ENCODE data around the gene PGS1. TPM values are rescaled to one million over a fixed set of nuclear protein-coding genes. Genes with fewer than 3 reads are reported as not detected.

The PGS1 gene
- total RNA-seq, 2 donors from 2014 or later: 81.6 to 101 TPM

DNA sequence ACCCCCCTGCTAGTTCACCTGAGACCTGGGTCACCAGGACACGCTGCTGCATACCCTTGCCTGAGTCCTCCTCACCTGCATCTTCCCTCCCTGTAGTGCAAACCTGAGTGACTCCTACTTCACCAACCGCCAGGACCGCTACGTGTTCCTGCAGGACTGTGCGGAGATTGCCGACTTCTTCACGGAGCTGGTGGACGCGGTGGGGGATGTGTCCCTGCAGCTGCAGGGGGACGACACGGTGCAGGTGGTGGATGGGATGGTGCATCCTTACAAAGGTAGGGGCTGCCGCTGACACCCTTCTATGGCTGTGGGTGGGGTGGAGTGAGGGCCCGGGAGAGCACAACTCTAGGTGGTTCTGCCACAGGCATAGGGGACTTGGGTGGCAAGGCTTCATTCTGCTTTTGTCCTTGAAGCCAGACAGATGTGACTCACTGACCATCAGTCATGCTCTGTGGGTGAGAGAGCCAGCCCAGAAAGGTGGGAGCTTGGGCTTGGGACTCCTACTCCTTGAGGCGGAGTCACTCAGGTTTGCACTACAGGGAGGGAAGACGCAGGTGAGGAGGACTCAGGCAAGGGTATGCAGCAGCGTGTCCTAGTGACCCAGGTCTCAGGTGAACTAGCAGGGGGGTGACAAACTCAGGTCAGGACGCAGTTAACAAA lies 22.3 kb downstream of the PGS1 start:
- Mint-ChIP-seq H3K4me3 (no peak overlapping the region), H3K27ac (no peak overlapping the region), H3K36me3 (ENCODE audit: insufficient read depth in 2 of 2) (peaks cover 19 to 38% of the 10 kb centered on the region in 2 donors), H3K4me1 (ENCODE audit: low read depth) (no peaks in the 10 kb centered on the region), H3K27me3 (ENCODE audit: low read depth) (no peaks in the 10 kb centered on the region), H3K9me3 (no peaks in the 10 kb centered on the region)
- no peak for ATAC-seq (replicated peaks in 1 of 2)
- DNase-seq: no peak

DNA sequence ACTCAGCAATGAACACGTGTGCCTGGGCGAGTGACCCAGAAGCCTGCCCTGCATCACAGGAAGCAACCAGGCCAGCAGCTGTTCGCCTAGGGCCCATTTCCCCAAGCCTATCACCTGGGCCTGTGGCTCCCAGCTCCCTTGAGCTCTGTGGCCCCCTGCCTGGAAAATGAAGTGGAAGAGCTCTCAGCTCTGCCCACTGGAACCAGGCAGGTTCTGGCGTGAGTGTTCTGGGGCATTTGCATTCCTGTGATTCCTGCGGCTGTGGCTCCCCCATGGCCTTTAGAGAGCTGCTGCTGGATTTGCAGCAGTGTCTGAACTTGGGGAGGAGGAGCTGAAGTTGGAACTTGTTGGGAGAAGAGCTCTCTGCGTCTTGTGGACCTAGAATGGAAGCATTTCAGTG lies 22.8 kb downstream of the PGS1 start:
- ATAC-seq (replicated peaks in 1 of 2) (no peak), DNase-seq (no peak)
- no peak overlapping the region for H3K27ac Mint-ChIP-seq
- H3K27me3 Mint-ChIP-seq (ENCODE audit: low read depth): no peaks in the 10 kb centered on the region
- H3K4me1 Mint-ChIP-seq (ENCODE audit: low read depth): no peaks in the 10 kb centered on the region
- peaks cover 19 to 37% of the 10 kb centered on the region in 2 donors for H3K36me3 Mint-ChIP-seq (ENCODE audit: insufficient read depth in 2 of 2)
- H3K9me3 Mint-ChIP-seq: no peaks in the 10 kb centered on the region
- no peak overlapping the region for H3K4me3 Mint-ChIP-seq

DNA sequence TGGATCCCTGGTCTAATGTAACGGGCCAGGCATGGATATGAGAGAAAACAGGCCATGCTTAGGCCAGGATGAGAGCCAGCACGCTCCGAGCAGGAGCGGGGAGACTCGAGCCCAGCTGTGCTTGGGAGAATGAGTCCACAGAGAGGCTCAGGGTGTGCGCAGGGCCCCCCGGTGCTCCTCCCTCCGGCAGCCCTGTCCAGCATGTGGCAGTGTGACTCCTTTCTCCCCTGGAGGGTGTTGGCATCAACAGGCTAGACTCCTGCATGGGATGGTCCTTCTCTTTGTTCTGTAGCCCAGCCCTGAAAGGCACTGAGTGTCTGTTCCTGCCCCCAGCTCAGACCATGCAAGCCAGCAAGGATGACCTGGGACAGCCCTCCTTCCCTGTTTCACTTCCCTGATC lies 23.4 kb downstream of the PGS1 start:
- Mint-ChIP-seq H3K4me3 (no peak overlapping the region), H3K9me3 (no peaks in the 10 kb centered on the region), H3K36me3 (ENCODE audit: insufficient read depth in 2 of 2) (peaks cover 19 to 36% of the 10 kb centered on the region in 2 donors), H3K27ac (peak overlapping the region; percentile 20), H3K4me1 (ENCODE audit: low read depth) (no peaks in the 10 kb centered on the region), H3K27me3 (ENCODE audit: low read depth) (no peaks in the 10 kb centered on the region)
- ATAC-seq (replicated peaks in 1 of 2): no peak
- no peak for DNase-seq

DNA sequence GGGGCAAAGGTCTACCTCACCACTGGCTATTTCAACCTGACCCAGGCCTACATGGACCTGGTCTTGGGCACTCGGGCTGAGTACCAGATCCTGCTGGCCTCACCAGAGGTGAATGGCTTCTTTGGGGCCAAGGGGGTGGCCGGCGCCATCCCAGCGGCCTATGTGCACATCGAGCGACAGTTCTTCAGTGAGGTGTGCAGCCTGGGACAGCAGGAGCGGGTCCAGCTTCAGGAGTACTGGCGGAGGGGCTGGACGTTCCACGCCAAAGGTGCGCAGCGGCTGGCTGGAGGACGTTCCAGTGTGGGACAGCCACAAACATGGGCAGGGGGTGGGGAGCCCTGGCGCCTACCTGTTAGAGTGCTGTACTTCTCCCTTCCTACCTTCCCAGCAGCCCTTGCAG lies 25.4 kb downstream of the PGS1 start:
- ATAC-seq (replicated peaks in 1 of 2): no peak
- no peak for DNase-seq
- Mint-ChIP-seq H3K36me3 (ENCODE audit: insufficient read depth in 2 of 2) (peaks cover 15 to 32% of the 10 kb centered on the region in 2 donors), H3K4me1 (ENCODE audit: low read depth) (peaks cover 8% of the 10 kb centered on the region), H3K4me3 (no peak overlapping the region), H3K27me3 (ENCODE audit: low read depth) (no peaks in the 10 kb centered on the region), H3K27ac (no peak overlapping the region), H3K9me3 (no peaks in the 10 kb centered on the region)

DNA sequence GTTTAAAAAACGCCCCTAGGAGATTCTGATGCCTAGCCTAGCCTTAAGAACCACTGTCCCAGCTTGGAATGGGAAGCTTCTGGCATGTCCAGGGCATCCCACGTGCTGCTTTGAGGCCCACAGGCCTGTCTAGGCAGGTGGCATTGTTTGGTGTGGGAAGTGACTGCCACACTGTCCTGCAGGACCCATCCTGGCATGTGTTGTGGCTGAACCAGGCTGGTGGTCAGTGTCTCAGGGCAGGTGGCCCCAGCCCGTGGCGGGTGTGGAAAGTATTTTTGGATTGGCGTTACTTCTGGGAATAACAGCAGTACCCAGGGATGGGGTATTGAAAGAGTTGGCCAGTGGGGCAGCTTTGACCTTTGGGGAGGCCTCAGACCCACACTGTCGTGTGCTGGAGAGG lies 27.9 kb downstream of the PGS1 start:
- H3K27ac Mint-ChIP-seq: peak overlapping the region; percentile 75
- DNase-seq (no peak), ATAC-seq (replicated peaks in 1 of 2) (no peak)
- H3K4me1 Mint-ChIP-seq (ENCODE audit: low read depth): peaks cover 24% of the 10 kb centered on the region
- no peak overlapping the region for H3K4me3 Mint-ChIP-seq
- H3K27me3 Mint-ChIP-seq (ENCODE audit: low read depth): no peaks in the 10 kb centered on the region
- peaks cover 15 to 31% of the 10 kb centered on the region in 2 donors for H3K36me3 Mint-ChIP-seq (ENCODE audit: insufficient read depth in 2 of 2)
- no peaks in the 10 kb centered on the region for H3K9me3 Mint-ChIP-seq

DNA sequence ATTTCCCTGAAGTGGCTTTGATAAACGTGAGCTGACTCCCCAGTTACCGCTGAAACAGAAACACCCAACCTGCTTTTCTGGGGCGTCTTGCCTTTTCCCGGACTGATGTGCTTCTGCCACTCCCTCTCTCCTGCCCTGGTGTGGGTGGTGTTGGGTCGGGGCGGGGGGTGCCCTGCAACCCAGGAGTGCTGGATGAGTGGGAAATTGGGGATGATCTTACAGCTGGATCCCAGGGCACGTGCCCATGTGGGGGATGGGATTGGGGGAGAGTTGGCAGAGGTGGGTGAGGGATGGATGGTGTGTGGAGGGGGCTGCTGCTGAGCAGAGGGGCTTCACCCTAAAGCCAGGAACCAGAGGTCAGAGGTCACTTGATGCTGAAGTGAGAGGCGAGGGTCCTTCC lies 28.5 kb downstream of the PGS1 start:
- H3K27me3 Mint-ChIP-seq (ENCODE audit: low read depth): no peaks in the 10 kb centered on the region
- DNase-seq (no peak), ATAC-seq (replicated peaks in 1 of 2) (no peak)
- H3K9me3 Mint-ChIP-seq: no peaks in the 10 kb centered on the region
- peaks cover 15 to 31% of the 10 kb centered on the region in 2 donors for H3K36me3 Mint-ChIP-seq (ENCODE audit: insufficient read depth in 2 of 2)
- H3K27ac Mint-ChIP-seq: peak overlapping the region; percentile 75
- H3K4me3 Mint-ChIP-seq: no peak overlapping the region
- peaks cover 29% of the 10 kb centered on the region for H3K4me1 Mint-ChIP-seq (ENCODE audit: low read depth)

DNA sequence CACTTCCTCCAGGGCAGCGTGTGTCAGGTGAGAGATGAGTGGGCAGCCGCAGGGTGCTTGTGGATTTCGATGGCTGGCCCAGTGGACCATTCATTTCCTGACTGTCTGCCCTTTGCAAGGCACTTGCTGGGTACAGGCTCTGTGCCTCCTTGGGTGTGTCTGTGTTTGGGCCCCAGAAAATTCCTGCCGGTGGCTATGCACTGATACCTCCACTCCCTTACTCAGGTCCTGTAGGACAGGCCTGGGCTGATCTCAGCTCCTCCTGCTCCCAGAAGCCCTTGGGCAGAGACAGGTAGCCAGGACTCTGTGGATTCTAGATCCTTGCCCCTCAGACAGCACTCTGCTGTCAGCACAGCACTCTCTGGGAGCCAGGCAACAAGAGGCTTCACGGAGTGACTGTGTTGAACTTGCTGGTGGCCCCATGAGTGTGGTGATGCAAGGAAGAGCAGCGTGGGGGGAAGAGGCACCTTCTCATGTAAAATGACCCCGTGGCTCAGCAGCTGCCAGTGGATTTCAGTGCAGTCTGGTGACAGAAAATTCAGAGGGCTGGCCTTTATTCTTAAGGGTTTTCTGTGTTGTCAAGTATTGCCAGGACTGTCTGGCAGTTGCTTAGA lies 29.0 kb downstream of the PGS1 start:
- Mint-ChIP-seq H3K4me3 (no peak overlapping the region), H3K9me3 (no peaks in the 10 kb centered on the region), H3K27me3 (ENCODE audit: low read depth) (no peaks in the 10 kb centered on the region), H3K36me3 (ENCODE audit: insufficient read depth in 2 of 2) (peaks cover 13 to 31% of the 10 kb centered on the region in 2 donors), H3K4me1 (ENCODE audit: low read depth) (peaks cover 35% of the 10 kb centered on the region), H3K27ac (peak overlapping the region; percentile 75)
- DNase-seq (no peak), ATAC-seq (replicated peaks in 1 of 2) (no peak)

DNA sequence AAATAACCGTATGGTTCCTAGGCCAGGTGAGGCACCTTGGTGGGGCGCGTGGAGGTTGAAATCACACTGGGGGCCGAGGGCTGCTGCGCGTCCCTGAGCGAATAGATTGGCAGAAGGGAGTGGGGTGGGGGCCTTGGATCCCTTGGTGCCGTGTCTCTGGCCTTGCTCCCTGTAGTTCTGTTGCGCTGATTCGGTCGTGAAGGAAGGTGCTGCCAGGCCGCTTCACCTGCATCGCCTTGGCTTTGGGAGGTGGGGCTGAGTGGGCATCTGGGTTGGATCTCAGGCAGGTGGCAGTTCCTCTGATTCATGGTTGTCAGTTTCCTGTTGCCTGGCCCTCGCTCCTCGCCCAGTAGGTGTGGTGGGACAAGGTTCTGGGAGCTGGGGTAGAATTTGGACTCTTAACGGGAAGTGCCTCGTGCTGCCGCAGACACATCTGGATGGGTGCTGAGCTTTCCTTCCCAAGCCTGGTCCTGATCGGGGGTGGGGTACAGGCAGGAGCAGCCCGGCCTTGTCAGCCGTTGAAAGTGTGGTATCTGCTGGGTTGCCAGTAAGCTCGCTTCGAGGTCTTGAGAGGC lies 30.1 kb downstream of the PGS1 start:
- ATAC-seq (replicated peaks in 1 of 2) (no peak), DNase-seq (no peak)
- H3K4me3 Mint-ChIP-seq: no peak overlapping the region
- H3K4me1 Mint-ChIP-seq (ENCODE audit: low read depth): peaks cover 45% of the 10 kb centered on the region
- H3K36me3 Mint-ChIP-seq (ENCODE audit: insufficient read depth in 2 of 2): peaks cover 10 to 23% of the 10 kb centered on the region in 2 donors
- H3K27me3 Mint-ChIP-seq (ENCODE audit: low read depth): no peaks in the 10 kb centered on the region
- no peaks in the 10 kb centered on the region for H3K9me3 Mint-ChIP-seq
- H3K27ac Mint-ChIP-seq: peak overlapping the region; percentile 66

DNA sequence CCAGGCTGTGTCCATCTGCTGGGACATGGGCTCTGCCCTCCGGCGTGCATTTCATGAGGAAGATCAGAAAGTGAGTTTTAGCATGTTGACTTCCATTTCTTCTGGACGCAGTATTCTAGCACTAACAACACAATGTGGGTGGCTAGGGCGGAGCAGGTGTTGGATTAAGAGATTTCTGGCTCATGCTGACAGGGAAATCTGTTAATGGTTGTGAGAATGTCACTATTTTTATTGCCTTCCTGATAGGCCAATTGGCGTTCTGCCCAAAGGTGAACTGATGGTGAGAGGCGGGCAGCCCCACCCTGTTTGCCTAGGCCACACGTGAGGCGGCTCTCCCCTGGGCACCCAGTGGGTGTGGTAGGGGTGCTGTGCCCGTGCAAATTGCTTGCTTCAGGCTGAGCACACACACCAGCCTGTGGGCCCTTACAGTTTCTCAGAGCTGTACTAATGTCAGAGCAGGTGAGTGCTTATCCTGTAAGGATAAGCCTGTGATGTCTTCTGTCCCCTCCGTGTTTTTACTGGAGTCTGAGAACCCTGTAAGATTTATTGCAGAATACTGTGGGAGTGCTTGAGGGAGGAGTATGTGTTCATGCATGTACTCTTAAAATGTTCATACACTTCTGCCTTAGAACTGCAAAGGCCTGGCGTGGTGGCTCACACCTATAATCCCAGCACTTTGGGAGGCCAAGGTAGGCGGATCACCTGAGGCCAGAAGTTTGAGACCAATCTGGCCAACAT lies 30.9 kb downstream of the PGS1 start:
- H3K27ac Mint-ChIP-seq: peak overlapping the region; percentile 66
- no peak for DNase-seq
- H3K36me3 Mint-ChIP-seq (ENCODE audit: insufficient read depth in 2 of 2): peaks cover 8 to 20% of the 10 kb centered on the region in 2 donors
- no peaks in the 10 kb centered on the region for H3K9me3 Mint-ChIP-seq
- H3K4me1 Mint-ChIP-seq (ENCODE audit: low read depth): peaks cover 53% of the 10 kb centered on the region
- no peak for ATAC-seq (replicated peaks in 1 of 2)
- H3K27me3 Mint-ChIP-seq (ENCODE audit: low read depth): no peaks in the 10 kb centered on the region
- H3K4me3 Mint-ChIP-seq: no peak overlapping the region

DNA sequence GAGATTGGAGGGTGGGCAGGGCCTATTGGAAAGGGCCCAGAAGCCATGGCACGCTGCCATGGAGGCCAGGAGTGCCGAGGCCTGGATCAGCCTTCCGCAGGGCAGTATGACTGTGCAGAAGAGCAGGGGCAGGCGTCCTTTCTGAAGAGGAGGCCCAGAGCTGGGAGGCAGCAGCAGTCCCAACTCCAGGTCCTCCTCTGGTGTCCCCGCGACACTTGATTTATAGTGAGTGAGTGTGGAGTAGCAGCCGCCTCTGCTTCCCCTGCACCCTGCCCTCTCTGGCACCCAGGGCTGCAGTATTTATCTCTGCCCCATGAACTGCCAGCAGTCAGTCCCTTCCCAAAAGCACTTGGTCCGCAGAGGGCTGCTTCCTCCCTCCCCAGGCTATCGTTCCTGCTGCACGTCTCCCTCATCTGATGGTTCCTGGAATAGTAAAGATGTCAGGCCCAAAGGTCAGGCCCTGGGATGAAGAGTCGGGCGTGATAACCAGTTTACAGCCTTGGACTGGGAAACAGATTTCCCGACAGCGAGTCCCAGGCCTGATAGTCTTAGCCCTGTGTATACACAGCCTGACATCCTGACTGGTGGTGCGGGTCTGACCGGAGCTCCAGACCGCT lies 32.9 kb downstream of the PGS1 start:
- H3K4me1 Mint-ChIP-seq (ENCODE audit: low read depth): peaks cover 71% of the 10 kb centered on the region
- ATAC-seq (replicated peaks in 1 of 2) (no peak), DNase-seq (no peak)
- H3K27me3 Mint-ChIP-seq (ENCODE audit: low read depth): no peaks in the 10 kb centered on the region
- H3K9me3 Mint-ChIP-seq: no peaks in the 10 kb centered on the region
- peaks cover 5 to 12% of the 10 kb centered on the region in 2 donors for H3K36me3 Mint-ChIP-seq (ENCODE audit: insufficient read depth in 2 of 2)
- peak overlapping the region; percentile 84 for H3K27ac Mint-ChIP-seq
- H3K4me3 Mint-ChIP-seq: no peak overlapping the region

DNA sequence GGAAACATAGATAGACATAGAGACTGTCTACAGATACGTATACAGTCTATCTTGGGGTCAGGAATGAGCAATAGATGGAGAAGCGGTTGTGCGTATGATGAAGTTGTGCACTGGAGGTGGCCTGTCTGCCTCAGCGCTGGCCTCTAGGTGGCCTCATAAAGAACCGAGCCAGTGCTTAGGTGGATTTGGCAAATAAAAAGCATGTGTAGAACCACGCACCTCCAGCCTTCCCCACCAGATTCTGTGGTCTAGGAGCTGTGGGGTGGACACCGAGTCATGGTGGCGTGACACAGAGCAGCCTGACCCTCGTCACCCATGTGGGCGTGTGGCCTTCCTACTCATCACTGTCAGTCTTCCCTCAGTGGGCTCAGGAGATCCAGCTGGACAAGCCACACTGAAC lies 34.0 kb downstream of the PGS1 start:
- peak; percentile 71 to 77 for DNase-seq
- peaks cover 8 to 16% of the 10 kb centered on the region in 2 donors for H3K36me3 Mint-ChIP-seq (ENCODE audit: insufficient read depth in 2 of 2)
- ATAC-seq (replicated peaks in 1 of 2): peak; percentile 52 to 59

DNA sequence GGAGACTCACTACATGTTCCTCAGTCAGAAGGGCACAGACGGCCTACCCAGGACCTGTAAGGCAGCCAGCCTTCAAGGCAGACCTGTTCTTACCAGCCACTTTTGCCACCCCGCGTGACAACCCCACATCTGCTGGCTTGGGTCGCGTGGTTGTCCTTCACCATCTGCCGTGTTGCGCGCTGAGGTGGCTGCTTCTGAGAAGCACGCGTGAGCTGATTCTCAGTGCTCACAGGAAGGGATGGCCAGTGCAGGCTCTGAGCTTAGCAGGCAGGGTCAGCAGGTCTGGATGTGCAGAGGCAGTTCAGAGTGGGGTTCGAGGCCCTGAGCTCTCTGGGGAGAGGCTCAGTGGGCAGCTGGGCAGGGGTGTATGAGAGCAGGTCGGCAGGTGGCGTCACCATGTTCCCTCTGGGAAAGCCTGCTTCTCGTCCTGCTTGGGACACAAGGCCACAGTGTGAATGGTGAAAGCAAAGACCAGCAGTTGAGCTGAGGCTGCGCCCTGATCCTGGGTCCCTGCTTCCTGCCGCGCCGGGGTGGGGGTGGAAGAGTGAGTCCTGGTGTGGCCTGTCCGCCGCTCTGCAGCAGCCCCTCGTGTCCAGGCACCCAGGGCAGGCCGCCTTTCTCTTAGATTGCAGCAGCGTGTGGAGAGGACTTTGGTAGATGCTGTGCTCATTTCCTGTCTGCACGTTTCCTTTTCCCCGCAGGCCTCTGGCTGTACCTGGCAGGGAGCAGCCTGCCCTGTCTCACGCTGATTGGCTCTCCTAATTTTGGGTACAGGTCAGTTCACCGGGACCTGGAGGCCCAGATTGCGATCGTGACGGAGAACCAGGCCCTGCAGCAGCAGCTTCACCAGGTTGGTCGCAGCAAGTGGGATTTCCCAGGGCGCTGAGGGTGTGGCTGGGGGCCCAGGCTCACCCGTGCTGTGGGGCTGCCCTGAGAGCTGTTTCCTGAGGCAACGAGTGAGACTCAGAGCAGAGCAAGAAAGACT lies 36.0 kb downstream of the PGS1 start:
- Mint-ChIP-seq H3K4me1 (ENCODE audit: low read depth) (peaks cover 74% of the 10 kb centered on the region), H3K36me3 (ENCODE audit: insufficient read depth in 2 of 2) (peaks cover 12 to 18% of the 10 kb centered on the region in 2 donors), H3K4me3 (peak overlapping the region; percentile 82 to 89), H3K27me3 (ENCODE audit: low read depth) (no peaks in the 10 kb centered on the region), H3K27ac (peak overlapping the region; percentile 85), H3K9me3 (no peaks in the 10 kb centered on the region)
- ATAC-seq (replicated peaks in 1 of 2) (peak; percentile 24 to 25), DNase-seq (peak; percentile 59 to 67)

More for the DNA sequence above, 34.0 kb downstream of the PGS1 start:
- Mint-ChIP-seq H3K27me3 (ENCODE audit: low read depth) (no peaks in the 10 kb centered on the region), H3K4me3 (peak overlapping the region; percentile 82 to 89), H3K9me3 (no peaks in the 10 kb centered on the region), H3K27ac (peak overlapping the region; percentile 85), H3K4me1 (ENCODE audit: low read depth) (peaks cover 82% of the 10 kb centered on the region)

Measured in activated T-cell treated with anti-CD3 and anti-CD28 coated beads, Interleukin-2, amount 50 U/mL, for 72 hours (primary cell).